Measurements from ENCODE around the gene KLHDC4. TPM values are rescaled to one million over a fixed set of nuclear protein-coding genes. Genes with fewer than 3 reads are reported as not detected.

KLHDC4 gene
- total RNA-seq, 2 experiments from 2014 or later, result 99.4 to 105 TPM

GRCh38 chr16:87693827-87694226 is 72.0 kb downstream of the KLHDC4 start:
- Mint-ChIP-seq H3K36me3 (no peaks in the 10 kb centered on the region), H3K27me3 (no peaks in the 10 kb centered on the region), H3K9me3 (no peaks in the 10 kb centered on the region), H3K27ac (no peak overlapping the region), H3K4me1 (peaks cover 3% of the 10 kb centered on the region), H3K4me3 (no peak overlapping the region)
- ATAC-seq (ENCODE audit: low read depth) (no peak), DNase-seq (no peak)
- POLR2A ChIA-PET, result no interaction called here

- no peaks in the 10 kb centered on the region for H3K9me3 Mint-ChIP-seq
- no peak overlapping the region for H3K4me3 Mint-ChIP-seq
- ATAC-seq (ENCODE audit: low read depth) (no peak), DNase-seq (no peak)
- H3K4me1 Mint-ChIP-seq, result no peaks in the 10 kb centered on the region
- POLR2A ChIA-PET, result interaction anchor here (0.8 kb wide), 1 partner anchor 20 kb away, joined by 3 read pairs; no protein-coding TSS in a partner anchor
- H3K27ac Mint-ChIP-seq, result no peak overlapping the region
- no peaks in the 10 kb centered on the region for H3K27me3 Mint-ChIP-seq
- no peaks in the 10 kb centered on the region for H3K36me3 Mint-ChIP-seq
These were observed 73.0 kb downstream of the KLHDC4 start for GRCh38 chr16:87692756-87693155.

- no peaks in the 10 kb centered on the region for H3K36me3 Mint-ChIP-seq
- POLR2A ChIA-PET, result interaction anchor here (0.9 kb wide), 1 partner anchor 72 kb away, joined by 3 read pairs; no protein-coding TSS in a partner anchor
These were observed 73.6 kb downstream of the KLHDC4 start for GRCh38 chr16:87692176-87692575.

GRCh38 chr16:87691686-87692079 is 74.1 kb downstream of the KLHDC4 start:
- Mint-ChIP-seq H3K4me3 (no peak overlapping the region), H3K4me1 (no peaks in the 10 kb centered on the region), H3K36me3 (no peaks in the 10 kb centered on the region), H3K27ac (no peak overlapping the region), H3K9me3 (no peaks in the 10 kb centered on the region), H3K27me3 (no peaks in the 10 kb centered on the region)
- no peak for ATAC-seq (ENCODE audit: low read depth)
- DNase-seq, result no peak
- POLR2A ChIA-PET, result interaction anchor here (0.9 kb wide), 1 partner anchor 72 kb away, joined by 3 read pairs; no protein-coding TSS in a partner anchor

More at GRCh38 chr16:87692176-87692575, 73.6 kb downstream of the KLHDC4 start:
- H3K27me3 Mint-ChIP-seq, result no peaks in the 10 kb centered on the region
- no peak overlapping the region for H3K4me3 Mint-ChIP-seq
- H3K27ac Mint-ChIP-seq, result no peak overlapping the region
- no peaks in the 10 kb centered on the region for H3K9me3 Mint-ChIP-seq
- DNase-seq, result no peak
- no peaks in the 10 kb centered on the region for H3K4me1 Mint-ChIP-seq
- no peak for ATAC-seq (ENCODE audit: low read depth)

GRCh38 chr16:87690911-87691685 is 74.7 kb downstream of the KLHDC4 start:
- ATAC-seq (ENCODE audit: low read depth) (no peak), DNase-seq (no peak)
- POLR2A ChIA-PET, result no interaction called here
- Mint-ChIP-seq H3K36me3 (no peaks in the 10 kb centered on the region), H3K27ac (no peak overlapping the region), H3K27me3 (no peaks in the 10 kb centered on the region), H3K9me3 (no peaks in the 10 kb centered on the region), H3K4me1 (no peaks in the 10 kb centered on the region), H3K4me3 (no peak overlapping the region)

- POLR2A ChIA-PET, result no interaction called here
- H3K27me3 Mint-ChIP-seq, result peaks cover 2% of the 10 kb centered on the region
- H3K4me1 Mint-ChIP-seq, result no peaks in the 10 kb centered on the region
These were observed 75.8 kb downstream of the KLHDC4 start for GRCh38 chr16:87689956-87690465.

GRCh38 chr16:87688876-87689815 is 76.6 kb downstream of the KLHDC4 start:
- no peaks in the 10 kb centered on the region for H3K4me1 Mint-ChIP-seq
- H3K4me3 Mint-ChIP-seq, result no peak overlapping the region
- H3K9me3 Mint-ChIP-seq, result no peaks in the 10 kb centered on the region
- POLR2A ChIA-PET, result no interaction called here
- DNase-seq (no peak), ATAC-seq (ENCODE audit: low read depth) (no peak)
- no peaks in the 10 kb centered on the region for H3K36me3 Mint-ChIP-seq
- no peak overlapping the region for H3K27ac Mint-ChIP-seq
- H3K27me3 Mint-ChIP-seq, result peaks cover 2% of the 10 kb centered on the region

More at GRCh38 chr16:87689956-87690465, 75.8 kb downstream of the KLHDC4 start:
- ATAC-seq (ENCODE audit: low read depth) (no peak), DNase-seq (no peak)
- Mint-ChIP-seq H3K4me3 (no peak overlapping the region), H3K9me3 (no peaks in the 10 kb centered on the region), H3K27ac (no peak overlapping the region), H3K36me3 (no peaks in the 10 kb centered on the region)

- H3K4me3 Mint-ChIP-seq, result no peak overlapping the region
- H3K27me3 Mint-ChIP-seq, result peaks cover 2% of the 10 kb centered on the region
- POLR2A ChIA-PET, result no interaction called here
- DNase-seq (no peak), ATAC-seq (ENCODE audit: low read depth) (no peak)
- no peak overlapping the region for H3K27ac Mint-ChIP-seq
- no peaks in the 10 kb centered on the region for H3K36me3 Mint-ChIP-seq
- H3K4me1 Mint-ChIP-seq, result no peaks in the 10 kb centered on the region
- H3K9me3 Mint-ChIP-seq, result no peaks in the 10 kb centered on the region
These were observed 77.7 kb downstream of the KLHDC4 start for GRCh38 chr16:87687998-87688529.

GRCh38 chr16:87687126-87687910 is 78.5 kb downstream of the KLHDC4 start:
- POLR2A ChIA-PET, result no interaction called here
- ATAC-seq (ENCODE audit: low read depth), result peak; percentile 38
- H3K4me3 Mint-ChIP-seq, result no peak overlapping the region
- no peak overlapping the region for H3K27ac Mint-ChIP-seq
- peaks cover 2% of the 10 kb centered on the region for H3K4me1 Mint-ChIP-seq
- no peaks in the 10 kb centered on the region for H3K36me3 Mint-ChIP-seq
- DNase-seq, result no peak
- no peaks in the 10 kb centered on the region for H3K9me3 Mint-ChIP-seq
- peaks cover 2% of the 10 kb centered on the region for H3K27me3 Mint-ChIP-seq

- peaks cover 4% of the 10 kb centered on the region for H3K4me1 Mint-ChIP-seq
- no peaks in the 10 kb centered on the region for H3K9me3 Mint-ChIP-seq
- POLR2A ChIA-PET, result no interaction called here
- no peaks in the 10 kb centered on the region for H3K36me3 Mint-ChIP-seq
- DNase-seq (no peak), ATAC-seq (ENCODE audit: low read depth) (no peak)
- H3K27ac Mint-ChIP-seq, result no peak overlapping the region
- peaks cover 2% of the 10 kb centered on the region for H3K27me3 Mint-ChIP-seq
- no peak overlapping the region for H3K4me3 Mint-ChIP-seq
These were observed 79.1 kb downstream of the KLHDC4 start for GRCh38 chr16:87686697-87687096.

- H3K27me3 Mint-ChIP-seq, result peaks cover 2% of the 10 kb centered on the region
- H3K4me3 Mint-ChIP-seq, result no peak overlapping the region
- POLR2A ChIA-PET, result no interaction called here
- H3K9me3 Mint-ChIP-seq, result no peaks in the 10 kb centered on the region
- H3K4me1 Mint-ChIP-seq, result peaks cover 4% of the 10 kb centered on the region
- H3K27ac Mint-ChIP-seq, result no peak overlapping the region
- ATAC-seq (ENCODE audit: low read depth), result no peak
- DNase-seq, result no peak
- no peaks in the 10 kb centered on the region for H3K36me3 Mint-ChIP-seq
These were observed 80.0 kb downstream of the KLHDC4 start for GRCh38 chr16:87685766-87686165.

GRCh38 chr16:87685405-87685755 is 80.4 kb downstream of the KLHDC4 start:
- peaks cover 4% of the 10 kb centered on the region for H3K4me1 Mint-ChIP-seq
- no peak overlapping the region for H3K4me3 Mint-ChIP-seq
- H3K27me3 Mint-ChIP-seq, result peaks cover 2% of the 10 kb centered on the region
- ATAC-seq (ENCODE audit: low read depth) (no peak), DNase-seq (no peak)
- H3K9me3 Mint-ChIP-seq, result no peaks in the 10 kb centered on the region
- H3K27ac Mint-ChIP-seq, result no peak overlapping the region
- H3K36me3 Mint-ChIP-seq, result no peaks in the 10 kb centered on the region
- POLR2A ChIA-PET, result no interaction called here
